Epidermal melanocyte (primary cell): Measurements from ENCODE around the gene MORC1.

Experiments used
- DNase-seq: peaks from one replicate; pipeline ENCODE4 v3.0.0; 2011; ENCODE audit warnings: low spot score; ENCODE audit not compliant: insufficient read length

Gene MORC1

GRCh38 chr3:108946292-108947285 lies 171.3 kb downstream of the MORC1 start:
- no peak for DNase-seq

- DNase-seq: no peak
These were observed 177.2 kb downstream of the MORC1 start for GRCh38 chr3:108940568-108941263.

- DNase-seq: no peak
These were observed 177.8 kb downstream of the MORC1 start for GRCh38 chr3:108940166-108940565.

DNA sequence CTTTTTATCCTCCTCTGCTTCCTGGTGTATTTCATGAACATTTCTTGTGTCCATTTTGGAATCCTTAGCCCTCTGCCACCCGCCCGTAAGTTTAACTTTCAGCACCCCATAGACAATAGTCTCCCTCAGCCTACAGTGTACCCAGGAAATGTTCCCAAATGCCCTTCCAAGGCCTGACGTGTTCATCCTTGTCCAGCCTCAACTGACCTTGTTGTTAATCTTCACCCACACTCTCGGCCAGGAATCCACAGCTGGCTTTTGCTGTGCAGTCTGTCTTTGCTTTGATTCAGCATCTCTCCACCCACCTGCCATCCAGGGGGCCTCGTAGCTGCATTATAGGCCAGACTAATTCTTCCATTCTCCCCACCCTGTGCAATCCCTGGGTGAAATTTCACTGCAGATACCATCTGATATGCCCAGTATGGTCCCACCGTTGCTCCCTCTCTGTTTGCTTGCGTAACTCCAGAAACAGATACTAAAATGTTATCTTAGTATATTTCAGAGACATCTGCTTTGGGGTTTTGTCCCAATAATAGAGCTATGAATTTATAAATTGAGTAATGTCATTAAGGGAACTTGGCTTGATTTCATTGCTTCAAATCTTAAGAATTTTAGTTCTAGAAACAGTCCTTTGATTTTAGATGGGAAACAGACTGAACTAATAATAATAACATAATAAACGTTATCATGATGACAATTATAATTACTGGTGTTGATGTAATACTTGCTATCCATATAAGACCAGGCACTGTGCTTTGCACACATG lies 180.8 kb downstream of the MORC1 start:
- no peak for DNase-seq

- no peak for DNase-seq
These were observed 186.9 kb downstream of the MORC1 start for GRCh38 chr3:108931035-108931434.

DNA sequence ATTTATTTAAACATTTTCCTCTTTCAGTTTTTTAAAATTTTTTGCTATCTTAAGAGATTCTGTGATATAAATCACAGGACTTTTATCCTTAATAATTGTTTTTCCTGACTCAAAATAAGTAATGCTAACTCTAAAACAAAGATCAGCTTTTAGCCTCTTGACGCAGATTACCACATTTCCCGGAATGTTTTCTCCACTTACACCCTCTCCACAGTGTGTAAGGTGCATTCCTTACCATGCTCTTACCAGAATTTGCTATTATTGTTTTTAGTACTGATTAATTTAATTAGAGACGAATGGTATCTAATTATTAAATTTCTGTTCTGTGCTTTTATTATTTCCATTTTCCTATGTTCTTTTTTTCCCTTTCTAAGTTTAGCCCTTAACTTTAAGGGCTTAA lies 199.1 kb downstream of the MORC1 start:
- DNase-seq: no peak

DNA sequence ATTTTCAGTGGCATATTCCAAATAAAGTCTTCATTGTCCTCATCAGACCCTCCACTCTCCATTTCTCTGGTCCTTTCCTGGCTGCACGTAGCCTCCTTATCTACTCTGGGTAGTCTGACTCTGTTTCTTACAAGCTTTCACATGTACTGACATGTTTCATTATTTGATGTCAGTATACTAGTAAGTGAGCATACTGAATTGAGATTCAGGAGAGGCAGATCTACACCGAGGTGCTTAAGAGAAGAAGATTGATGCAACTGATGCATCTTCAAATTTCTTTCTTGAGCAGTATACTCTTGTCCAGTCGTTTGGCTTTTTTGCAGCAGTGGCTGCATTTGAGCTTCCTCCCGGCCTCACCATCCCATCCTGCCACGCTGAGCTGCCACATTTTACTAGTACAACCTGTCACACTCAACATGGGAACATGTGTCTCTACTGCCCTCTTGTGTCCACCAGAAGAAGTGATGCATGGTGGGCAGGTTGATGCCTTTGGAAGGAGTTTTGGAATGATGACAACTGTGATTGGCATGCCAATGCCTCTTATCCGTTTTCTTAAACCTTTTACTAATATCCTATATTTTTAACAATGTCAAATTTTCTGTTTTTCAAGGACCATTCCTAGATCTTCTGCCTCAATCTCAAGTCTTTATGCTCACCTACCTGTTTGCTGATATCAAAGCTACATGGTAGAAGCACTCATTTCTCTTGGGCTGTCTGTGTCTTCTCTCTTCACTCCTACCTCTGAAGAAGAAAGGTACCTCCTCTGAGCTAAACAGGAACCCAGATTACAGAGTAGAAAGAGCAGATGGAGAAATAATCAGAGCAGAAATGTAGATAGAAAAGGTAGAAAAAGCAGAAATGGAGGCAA lies 202.9 kb downstream of the MORC1 start:
- no peak for DNase-seq

GRCh38 chr3:108909799-108910198 lies 208.1 kb downstream of the MORC1 start:
- no peak for DNase-seq
